Stomach (tissue), 4 donors: Measurements from ENCODE around the gene TARBP1.

Source experiments
- CTCF ChIP-seq, 7 experiments: fragments of 450-650 bp in 4 of 7; fragments of 200-600 bp in 3 of 7; sonication (generic) in 3 of 7; IDR thresholded peaks; one replicate each; pipeline ENCODE4 v1.5.1; 2016 to 2019; ENCODE audit warnings: antibody characterized with exemption in 7 of 7, control low read depth in 2 of 7, mild to moderate bottlenecking in 1 of 7
- EP300 ChIP-seq: sonication (generic); formaldehyde crosslinking; IDR thresholded peaks from one replicate; pipeline ENCODE4 v1.6.1; 2017; ENCODE audit warnings: antibody characterized with exemption
- POLR2A ChIP-seq, 4 donors: fragments of 450-650 bp; IDR thresholded peaks; one replicate each; pipeline ENCODE4 v1.6.1; 2016; ENCODE audit warnings: antibody characterized with exemption in 4 of 4, control low read depth in 2 of 4, mild to moderate bottlenecking in 1 of 4, moderate library complexity in 1 of 4
- POLR2AphosphoS5 ChIP-seq, 3 donors: sonication (generic); formaldehyde crosslinking; IDR thresholded peaks; one replicate each; pipeline ENCODE4 v1.6.1; 2016; ENCODE audit warnings: antibody characterized with exemption in 3 of 3

GRCh38 chr1:234430691-234431090 lies 48.3 kb downstream of the TARBP1 start:
- TF ChIP-seq POLR2AphosphoS5 (IDR thresholded peaks at IDR 0.05) (no peak), CTCF (IDR thresholded peaks at IDR 0.05) (no peak), POLR2A (IDR thresholded peaks at IDR 0.05) (no peak), EP300 (no peak)
